Left lung (tissue), 10 donors: Measurements from ENCODE around the gene DSP. TPM values are rescaled to one million over a fixed set of nuclear protein-coding genes. Genes with fewer than 3 reads are reported as not detected.
A peak's percentile ranks its signal among the peaks of the same experiment; 100 is the strongest.

Experiments
- ATAC-seq: fragments of 200-7000 bp; cut with Tn5 transposase; one replicate; pipeline ENCODE4 v1.9.1; 2020; ENCODE audit warnings: moderate library complexity
- DNase-seq, 4 donors: peaks; one replicate each; pipeline ENCODE4 v3.0.0-alpha.2; 2013 to 2020
- H3K27ac ChIP-seq, 2 donors: fragments of 200-600 bp; sonication (generic) in 1 of 2; one replicate each; pipeline versions ENCODE4 v1.5.0 to v1.8.0; 2020 to 2021
- H3K27me3 ChIP-seq, 2 donors: fragments of 200-600 bp; sonication (generic) in 1 of 2; one replicate each; pipeline versions ENCODE4 v1.5.0 to v1.8.0; 2020 to 2021
- H3K36me3 ChIP-seq, 2 donors: fragments of 200-600 bp; sonication (generic) in 1 of 2; one replicate each; pipeline versions ENCODE4 v1.5.0 to v1.8.0; 2020 to 2021
- H3K4me1 ChIP-seq, 2 donors: fragments of 200-600 bp; one replicate each; pipeline ENCODE4 v1.8.0; 2021
- H3K4me3 ChIP-seq, 2 donors: fragments of 200-600 bp; sonication (generic) in 1 of 2; one replicate each; pipeline versions ENCODE4 v1.5.0 to v1.8.0; 2020 to 2021; ENCODE audit warnings: mild to moderate bottlenecking in 1 of 2
- H3K9me3 ChIP-seq, 2 donors: fragments of 200-600 bp; sonication (generic) in 1 of 2; one replicate each; pipeline versions ENCODE4 v1.5.0 to v1.8.0; 2020 to 2021
- CTCF ChIP-seq, 2 donors: fragments of 200-600 bp; sonication (generic) in 1 of 2; IDR thresholded peaks; one replicate each; pipeline versions ENCODE4 v1.5.0 to v1.8.0; 2021; ENCODE audit warnings: antibody characterized with exemption in 2 of 2
- intact Hi-C, 2 donors: fragments of 100-400 bp; cut with DNase I; formaldehyde crosslinking; loops; one replicate each; pipeline versions ENCODE4 v1.11.2 to v1.14.2; 2022
- polyA plus RNA-seq, 6 donors: library from polyadenylated mRNA; unstranded; fragments of 120-200 nt; gene quantifications; one replicate each; pipeline ENCODE4 v1.2.1, GENCODE V29; 2013; ENCODE audit not compliant: insufficient read length in 6 of 6
- total RNA-seq, 2 donors: library from RNA; stranded (reverse); fragmentation: NEBNext Ultra II Directional; extraction: Animal tissue kit (Norgen Biotek cat#: 25700); gene quantifications; one replicate each; pipeline ENCODE4 v1.2.1, GENCODE V29; 2021
- donor health status: DM: no; HTN: yes; CAD: no.
- donor health status: DM: no; HTN: no; CAD: no.

The DSP gene
- total and polyA plus RNA-seq, 8 donors = 15.1 to 75.5 (median 62.0) TPM

DNA sequence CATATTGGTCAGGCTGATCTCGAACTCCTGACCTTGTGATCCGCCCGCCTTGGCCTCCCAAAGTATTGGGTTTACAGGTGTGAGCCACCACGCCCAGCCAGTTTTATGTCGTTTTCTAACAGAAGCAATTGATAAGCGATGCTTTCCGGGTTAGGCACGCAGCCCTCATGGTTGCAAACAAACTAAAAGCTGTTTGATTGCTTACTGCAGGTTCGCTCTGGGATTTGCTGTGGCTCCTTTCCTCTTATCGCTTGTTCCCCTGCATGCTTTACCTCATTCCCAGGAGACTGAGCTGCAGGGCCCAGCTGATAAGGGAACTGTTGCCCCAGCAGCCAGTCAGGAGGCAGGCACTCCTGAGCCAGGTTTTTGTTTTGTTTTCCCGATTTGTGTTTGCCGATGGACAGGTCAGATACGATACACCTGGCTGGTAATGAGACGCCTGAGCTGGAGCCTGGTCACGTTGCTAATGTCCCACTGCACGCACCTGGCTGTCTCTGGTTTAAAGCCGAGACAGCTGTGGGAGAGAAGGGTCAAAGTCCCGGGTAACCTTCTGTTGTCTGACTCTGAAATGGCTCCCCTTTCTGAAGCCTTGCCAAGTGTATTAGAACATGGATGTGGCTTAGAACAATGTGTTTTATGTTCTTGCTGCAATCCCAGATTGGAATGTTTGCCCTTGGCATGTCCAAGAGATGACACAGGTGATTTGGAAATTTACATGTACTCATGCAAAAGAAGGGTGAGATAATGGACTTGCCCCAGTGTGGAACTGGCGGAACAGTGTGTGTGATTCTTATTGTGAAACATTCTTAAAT is 19.9 kb downstream of the DSP start:
- intact Hi-C loops = no loop called here
- Histone ChIP-seq H3K4me3 (no peak overlapping the region), H3K27me3 (peaks cover 0 to 3% of the 10 kb centered on the region in 2 donors), H3K36me3 (peaks cover 0 to 5% of the 10 kb centered on the region in 2 donors), H3K4me1 (peaks cover 0 to 16% of the 10 kb centered on the region in 2 donors), H3K27ac (no peak overlapping the region), H3K9me3 (no peaks in the 10 kb centered on the region)
- ATAC-seq (no peak), DNase-seq (peak in 1 of 4 donors; percentile 25)
- TF ChIP-seq CTCF (IDR thresholded peaks at IDR 0.05) = no peak

- ATAC-seq (peak; percentile 84), DNase-seq (no peak)
- Histone ChIP-seq H3K27me3 (peaks cover 0 to 6% of the 10 kb centered on the region in 2 donors), H3K36me3 (peaks cover 0 to 5% of the 10 kb centered on the region in 2 donors), H3K4me1 (peaks cover 0 to 16% of the 10 kb centered on the region in 2 donors), H3K27ac (no peak overlapping the region), H3K4me3 (no peak overlapping the region), H3K9me3 (no peaks in the 10 kb centered on the region)
- intact Hi-C loops = no loop called here
- no peak for TF ChIP-seq CTCF (IDR thresholded peaks at IDR 0.05)
Measured at GRCh38 chr6:7562769-7563168, 21.3 kb downstream of the DSP start.

DNA sequence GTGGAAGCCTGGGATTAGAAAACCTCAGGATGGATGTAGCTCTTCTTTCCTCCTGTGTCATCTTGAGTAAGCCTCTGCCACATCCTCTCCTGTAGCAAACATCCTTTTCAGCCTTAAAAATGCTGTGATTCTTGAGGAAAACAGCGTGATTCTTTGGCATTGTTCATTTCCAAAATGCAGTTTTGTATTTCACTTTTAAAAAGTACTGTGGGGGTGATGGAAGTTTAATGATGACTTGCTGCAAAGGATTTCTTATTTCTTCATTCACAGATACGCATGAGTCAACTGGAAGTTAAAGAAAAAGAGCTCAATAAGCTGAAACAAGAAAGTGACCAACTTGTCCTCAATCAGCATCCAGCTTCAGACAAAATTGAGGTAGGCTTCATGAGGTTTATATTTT is 24.6 kb downstream of the DSP start:
- Histone ChIP-seq H3K27me3 (peaks cover 0 to 6% of the 10 kb centered on the region in 2 donors), H3K27ac (no peak overlapping the region), H3K36me3 (peaks cover 0 to 12% of the 10 kb centered on the region in 2 donors), H3K4me1 (peaks cover 0 to 16% of the 10 kb centered on the region in 2 donors), H3K4me3 (no peak overlapping the region), H3K9me3 (no peaks in the 10 kb centered on the region)
- intact Hi-C loops = no loop called here
- DNase-seq (no peak), ATAC-seq (no peak)
- TF ChIP-seq CTCF (IDR thresholded peaks at IDR 0.05) = no peak

GRCh38 chr6:7566617-7567173 is 25.2 kb downstream of the DSP start:
- Histone ChIP-seq H3K27me3 (peaks cover 0 to 6% of the 10 kb centered on the region in 2 donors), H3K4me3 (no peak overlapping the region), H3K27ac (no peak overlapping the region), H3K4me1 (peaks cover 0 to 16% of the 10 kb centered on the region in 2 donors), H3K9me3 (no peaks in the 10 kb centered on the region), H3K36me3 (peaks cover 0 to 12% of the 10 kb centered on the region in 2 donors)
- intact Hi-C loops = no loop called here
- ATAC-seq = no peak
- no peak for DNase-seq
- no peak for TF ChIP-seq CTCF (IDR thresholded peaks at IDR 0.05)

GRCh38 chr6:7568021-7568420 is 26.6 kb downstream of the DSP start:
- no peak for TF ChIP-seq CTCF (IDR thresholded peaks at IDR 0.05)
- Histone ChIP-seq H3K4me1 (peaks cover 0 to 5% of the 10 kb centered on the region in 2 donors), H3K27me3 (peaks cover 0 to 6% of the 10 kb centered on the region in 2 donors), H3K4me3 (no peak overlapping the region), H3K9me3 (no peaks in the 10 kb centered on the region), H3K36me3 (peaks cover 0 to 19% of the 10 kb centered on the region in 2 donors), H3K27ac (no peak overlapping the region)
- no peak for ATAC-seq
- no peak for DNase-seq
- intact Hi-C loops = no loop called here
